Measurements from ENCODE around the gene GADL1. TPM values are rescaled to one million over a fixed set of nuclear protein-coding genes. Genes with fewer than 3 reads are reported as not detected.

GADL1 gene
- total RNA-seq, 2 experiments from 2014 or later, result not detected

- no peak for ATAC-seq
- H3K9me3 Mint-ChIP-seq, result no peaks in the 10 kb centered on the region
- TF ChIP-seq, protein P1, sequence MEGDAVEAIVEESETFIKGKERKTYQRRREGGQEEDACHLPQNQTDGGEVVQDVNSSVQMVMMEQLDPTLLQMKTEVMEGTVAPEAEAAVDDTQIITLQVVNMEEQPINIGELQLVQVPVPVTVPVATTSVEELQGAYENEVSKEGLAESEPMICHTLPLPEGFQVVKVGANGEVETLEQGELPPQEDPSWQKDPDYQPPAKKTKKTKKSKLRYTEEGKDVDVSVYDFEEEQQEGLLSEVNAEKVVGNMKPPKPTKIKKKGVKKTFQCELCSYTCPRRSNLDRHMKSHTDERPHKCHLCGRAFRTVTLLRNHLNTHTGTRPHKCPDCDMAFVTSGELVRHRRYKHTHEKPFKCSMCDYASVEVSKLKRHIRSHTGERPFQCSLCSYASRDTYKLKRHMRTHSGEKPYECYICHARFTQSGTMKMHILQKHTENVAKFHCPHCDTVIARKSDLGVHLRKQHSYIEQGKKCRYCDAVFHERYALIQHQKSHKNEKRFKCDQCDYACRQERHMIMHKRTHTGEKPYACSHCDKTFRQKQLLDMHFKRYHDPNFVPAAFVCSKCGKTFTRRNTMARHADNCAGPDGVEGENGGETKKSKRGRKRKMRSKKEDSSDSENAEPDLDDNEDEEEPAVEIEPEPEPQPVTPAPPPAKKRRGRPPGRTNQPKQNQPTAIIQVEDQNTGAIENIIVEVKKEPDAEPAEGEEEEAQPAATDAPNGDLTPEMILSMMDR (IDR thresholded peaks at IDR 0.05), result no peak
- no peak for DNase-seq
- peak overlapping the region; percentile 84 for H3K27ac Mint-ChIP-seq
- peaks cover 90% of the 10 kb centered on the region for H3K36me3 Mint-ChIP-seq (ENCODE audit: low read depth)
- no peak overlapping the region for H3K4me3 Mint-ChIP-seq
- ChIA-PET CTCF (interaction anchor here (0.7 to 5.9 kb wide), 3 partner anchors 10 to 335 kb away, joined by 3 to 40 read pairs (median 3); no protein-coding TSS in a partner anchor), POLR2A (interaction anchor here (0.6 to 1.3 kb wide), 3 partner anchors 9 to 65 kb away, joined by 3 to 4 read pairs (median 3); no protein-coding TSS in a partner anchor)
- peaks cover 92% of the 10 kb centered on the region for H3K4me1 Mint-ChIP-seq (ENCODE audit: low read depth)
- intact Hi-C loops (cut with micrococcal nuclease), result no loop called here
- H3K27me3 Mint-ChIP-seq, result no peaks in the 10 kb centered on the region
Measured at GRCh38 chr3:30685267-30685667, 209.2 kb downstream of the GADL1 start.

DNA sequence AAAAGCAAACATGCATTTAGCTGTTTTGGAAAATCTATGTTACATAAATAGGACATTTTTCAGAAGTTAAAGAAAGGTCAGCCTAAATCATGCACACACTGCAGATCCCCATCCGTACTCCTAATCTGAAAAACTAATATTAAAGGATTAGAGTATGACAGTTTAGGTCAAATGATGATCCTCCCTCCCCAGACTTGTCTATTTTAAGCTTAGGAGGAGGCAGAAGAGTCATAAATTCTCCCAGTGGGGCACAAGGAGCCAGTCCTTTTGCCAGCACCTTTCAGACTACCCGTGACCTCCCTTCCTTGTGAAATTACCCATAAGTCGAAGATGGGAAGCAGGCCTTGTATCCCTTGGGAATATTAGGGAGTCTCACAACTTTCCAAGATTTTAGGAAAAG is 210.1 kb downstream of the GADL1 start:
- POLR2A ChIA-PET, result interaction anchor here (0.6 to 1.3 kb wide), 3 partner anchors 26 to 429 kb away, joined by 3 read pairs; no protein-coding TSS in a partner anchor
- DNase-seq (no peak), ATAC-seq (no peak)
- Mint-ChIP-seq H3K27ac (peak overlapping the region; percentile 84), H3K36me3 (ENCODE audit: low read depth) (peaks cover 90% of the 10 kb centered on the region), H3K4me1 (ENCODE audit: low read depth) (peaks cover 90% of the 10 kb centered on the region), H3K4me3 (no peak overlapping the region), H3K27me3 (no peaks in the 10 kb centered on the region), H3K9me3 (no peaks in the 10 kb centered on the region)
- CTCF ChIA-PET, result interaction anchor here (5.9 kb wide), 1 partner anchor 11 kb away, joined by 40 read pairs; no protein-coding TSS in a partner anchor
- TF ChIP-seq, protein P1 (IDR thresholded peaks at IDR 0.05), result no peak
- intact Hi-C loops (cut with micrococcal nuclease), result no loop called here

DNA sequence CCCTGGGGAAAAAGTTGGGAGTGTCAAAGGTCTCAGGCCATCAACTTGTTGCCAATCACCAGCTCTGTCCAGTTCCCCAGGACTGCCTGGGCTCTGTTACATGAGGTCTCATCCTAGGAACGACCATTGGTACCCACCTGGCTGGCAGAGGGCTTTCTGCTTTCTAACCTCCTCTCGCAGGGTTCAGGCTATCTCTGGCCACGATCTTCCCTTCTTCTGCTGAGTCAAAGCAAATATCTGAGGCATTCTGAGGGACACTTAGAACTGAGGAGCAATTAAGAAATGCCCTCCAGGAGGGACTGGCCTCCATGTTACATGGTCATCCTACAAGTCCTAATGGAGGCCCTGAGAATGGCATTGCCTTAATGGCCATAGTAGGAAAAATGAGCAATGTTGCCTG is 210.7 kb downstream of the GADL1 start:
- POLR2A ChIA-PET, result interaction anchor here (1.3 kb wide), 2 partner anchors 26 to 71 kb away, joined by 3 read pairs; no protein-coding TSS in a partner anchor
- H3K27me3 Mint-ChIP-seq, result no peaks in the 10 kb centered on the region
- H3K4me1 Mint-ChIP-seq (ENCODE audit: low read depth), result peaks cover 90% of the 10 kb centered on the region
- H3K27ac Mint-ChIP-seq, result peak overlapping the region; percentile 84
- intact Hi-C loops (cut with micrococcal nuclease), result no loop called here
- peaks cover 90% of the 10 kb centered on the region for H3K36me3 Mint-ChIP-seq (ENCODE audit: low read depth)
- H3K4me3 Mint-ChIP-seq, result no peak overlapping the region
- H3K9me3 Mint-ChIP-seq, result no peaks in the 10 kb centered on the region
- DNase-seq, result no peak
- TF ChIP-seq, protein P1 (IDR thresholded peaks at IDR 0.05), result no peak
- CTCF ChIA-PET, result interaction anchor here (5.9 kb wide), 1 partner anchor 11 kb away, joined by 40 read pairs; no protein-coding TSS in a partner anchor
- ATAC-seq, result no peak

DNA sequence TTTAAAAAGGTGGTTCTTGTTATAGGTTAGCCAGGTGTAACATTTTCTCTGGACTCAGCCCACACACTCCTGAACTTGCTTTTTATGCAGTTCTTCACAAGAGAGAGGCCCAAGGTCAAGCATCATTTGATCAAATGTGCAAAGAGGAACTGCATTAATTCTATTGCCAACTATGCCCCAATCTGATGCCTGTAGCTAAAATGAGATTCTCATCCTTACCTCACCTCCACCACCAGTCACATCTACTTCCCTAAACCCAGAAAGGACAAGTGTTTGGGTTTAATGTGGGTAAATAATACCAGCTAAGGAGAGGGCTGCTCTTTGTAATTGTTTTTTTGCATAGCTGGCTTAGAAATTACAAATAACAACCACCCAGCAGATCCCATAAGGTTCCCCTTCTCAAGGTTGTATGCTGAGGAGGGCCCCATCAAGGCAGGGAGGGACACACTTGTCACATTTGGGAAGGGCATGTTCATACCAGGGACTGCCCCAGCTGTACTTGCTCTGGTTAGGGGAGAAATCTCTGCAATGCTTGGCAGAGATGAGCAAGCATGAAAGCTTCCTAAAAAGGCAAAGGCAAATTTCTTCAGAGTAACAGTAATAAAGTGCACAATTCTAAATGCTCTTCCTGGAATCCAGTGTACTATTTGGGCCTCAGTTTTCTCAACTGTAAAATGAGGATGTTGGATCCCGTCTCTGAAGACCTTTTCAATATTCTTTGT is 211.9 kb downstream of the GADL1 start:
- Mint-ChIP-seq H3K9me3 (no peaks in the 10 kb centered on the region), H3K36me3 (ENCODE audit: low read depth) (peaks cover 86% of the 10 kb centered on the region), H3K27me3 (no peaks in the 10 kb centered on the region), H3K27ac (peak overlapping the region; percentile 84), H3K4me3 (no peak overlapping the region), H3K4me1 (ENCODE audit: low read depth) (peaks cover 87% of the 10 kb centered on the region)
- ATAC-seq, result peak; percentile 60
- no peak for DNase-seq
- intact Hi-C loops (cut with micrococcal nuclease), result no loop called here
- ChIA-PET POLR2A (interaction anchor here (0.6 to 2.0 kb wide), 9 partner anchors 15 to 612 kb away, joined by 3 to 15 read pairs (median 3); partner anchors contain the start of gene TGFBR2), CTCF (interaction anchor here (0.7 to 5.9 kb wide), 6 partner anchors 9 to 591 kb away, joined by 3 to 40 read pairs (median 4); no protein-coding TSS in a partner anchor)
- TF ChIP-seq, protein P1 (IDR thresholded peaks at IDR 0.05), result no peak
